Thoracic aorta (tissue), 2 donors: Measurements from ENCODE around the gene VSIG10L2. TPM values are rescaled to one million over a fixed set of nuclear protein-coding genes. Genes with fewer than 3 reads are reported as not detected.

Source experiments
- ATAC-seq: fragments of 150-250 bp; one replicate; pipeline ENCODE4 v1.8.0; 2017; ENCODE audit warnings: low read depth; ENCODE audit not compliant: insufficient number of reproducible peaks, low FRiP score
- DNase-seq: peaks from one replicate; pipeline ENCODE4 v3.0.0-alpha.2; 2020; ENCODE audit warnings: low spot score
- H3K27ac ChIP-seq, 2 donors: fragments of 200-600 bp; sonication (generic); 1 replicate in 1 of 2; 2 replicates in 1 of 2; pipeline ENCODE4 v1.5.1; 2016; ENCODE audit warnings: mild to moderate bottlenecking in 2 of 2, moderate library complexity in 2 of 2
- H3K27me3 ChIP-seq: fragments of 200-600 bp; sonication (generic); replicated peaks from 2 replicates; pipeline ENCODE4 v1.6.0; 2016; ENCODE audit warnings: mild to moderate bottlenecking; ENCODE audit not compliant: insufficient read depth
- H3K36me3 ChIP-seq: fragments of 200-600 bp; sonication (generic); one replicate; pipeline ENCODE4 v1.5.1; 2016
- H3K4me1 ChIP-seq, 2 donors: fragments of 200-600 bp; sonication (generic); 1 replicate in 1 of 2; 2 replicates in 1 of 2; pipeline versions ENCODE4 v1.5.1 to v1.6.0; 2016; ENCODE audit warnings: low read depth in 2 of 2, mild to moderate bottlenecking in 1 of 2; ENCODE audit not compliant: control insufficient read depth in 1 of 2
- H3K4me3 ChIP-seq: fragments of 200-600 bp; sonication (generic); 2 replicates; pipeline ENCODE4 v1.5.1; 2016; ENCODE audit warnings: mild to moderate bottlenecking
- H3K9me3 ChIP-seq: fragments of 200-600 bp; sonication (generic); 2 replicates; pipeline ENCODE4 v1.5.1; 2016
- total RNA-seq, 2 donors: library from RNA; depleted of rRNA; stranded (reverse); fragments of >200 nt; gene quantifications; one replicate each; pipeline versions ENCODE4 v1.1.0 to v1.2.3, GENCODE V29; 2016
- TF ChIP-seq, protein P1 (sequence below): fragments of 200-600 bp; sonication (generic); IDR thresholded peaks from one replicate; pipeline ENCODE4 v1.5.1; 2019; ENCODE audit warnings: antibody characterized with exemption

The VSIG10L2 gene
- total RNA-seq, 2 donors from 2014 or later, result not detected

DNA sequence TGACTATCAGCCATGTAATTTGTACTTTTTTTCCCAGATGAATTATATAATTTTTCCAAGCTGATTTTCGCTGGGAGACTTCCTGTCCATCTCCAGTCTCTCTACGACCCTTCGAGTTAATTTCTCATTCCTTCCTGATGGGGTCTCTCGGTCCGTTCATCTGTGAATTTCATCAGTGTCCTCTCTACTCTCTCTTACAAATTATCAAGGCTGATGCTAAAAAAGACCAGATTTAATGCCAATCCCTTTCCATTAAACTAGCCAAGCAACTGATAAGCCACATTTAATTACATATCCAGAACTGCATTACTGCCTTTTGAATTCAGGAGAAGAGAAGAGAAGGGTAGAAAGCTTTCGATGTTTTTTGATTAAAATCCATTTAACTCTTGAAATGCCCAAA, 25.8 kb downstream of the VSIG10L2 start:
- Histone ChIP-seq H3K27ac (no peak overlapping the region), H3K27me3 (no peaks in the 10 kb centered on the region), H3K9me3 (no peaks in the 10 kb centered on the region), H3K4me3 (no peak overlapping the region), H3K36me3 (no peaks in the 10 kb centered on the region), H3K4me1 (no peaks in the 10 kb centered on the region)
- ATAC-seq (no peak), DNase-seq (no peak)
- TF ChIP-seq, protein P1, sequence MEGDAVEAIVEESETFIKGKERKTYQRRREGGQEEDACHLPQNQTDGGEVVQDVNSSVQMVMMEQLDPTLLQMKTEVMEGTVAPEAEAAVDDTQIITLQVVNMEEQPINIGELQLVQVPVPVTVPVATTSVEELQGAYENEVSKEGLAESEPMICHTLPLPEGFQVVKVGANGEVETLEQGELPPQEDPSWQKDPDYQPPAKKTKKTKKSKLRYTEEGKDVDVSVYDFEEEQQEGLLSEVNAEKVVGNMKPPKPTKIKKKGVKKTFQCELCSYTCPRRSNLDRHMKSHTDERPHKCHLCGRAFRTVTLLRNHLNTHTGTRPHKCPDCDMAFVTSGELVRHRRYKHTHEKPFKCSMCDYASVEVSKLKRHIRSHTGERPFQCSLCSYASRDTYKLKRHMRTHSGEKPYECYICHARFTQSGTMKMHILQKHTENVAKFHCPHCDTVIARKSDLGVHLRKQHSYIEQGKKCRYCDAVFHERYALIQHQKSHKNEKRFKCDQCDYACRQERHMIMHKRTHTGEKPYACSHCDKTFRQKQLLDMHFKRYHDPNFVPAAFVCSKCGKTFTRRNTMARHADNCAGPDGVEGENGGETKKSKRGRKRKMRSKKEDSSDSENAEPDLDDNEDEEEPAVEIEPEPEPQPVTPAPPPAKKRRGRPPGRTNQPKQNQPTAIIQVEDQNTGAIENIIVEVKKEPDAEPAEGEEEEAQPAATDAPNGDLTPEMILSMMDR, result no peak

DNA sequence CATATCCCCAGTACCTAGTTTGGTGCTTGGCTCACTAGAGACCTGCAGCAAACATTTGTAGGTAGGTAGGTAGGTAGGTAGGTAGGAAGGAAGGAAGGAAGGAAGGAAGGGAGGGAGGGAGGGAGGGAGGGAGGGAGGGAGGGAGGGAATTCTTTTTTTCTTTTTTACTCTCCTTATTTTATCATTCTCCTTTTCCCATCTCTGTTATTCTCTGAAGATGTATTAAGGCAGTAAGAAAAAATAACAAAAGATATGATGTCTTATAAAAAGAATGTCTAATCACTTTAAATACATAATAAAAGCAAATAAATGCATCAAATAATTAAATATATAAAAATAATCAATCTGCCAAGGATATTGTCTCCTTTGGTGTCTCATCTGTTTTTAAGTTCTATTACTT, 28.4 kb downstream of the VSIG10L2 start:
- Histone ChIP-seq H3K4me1 (peaks cover 0 to 13% of the 10 kb centered on the region in 2 donors), H3K27ac (no peak overlapping the region), H3K9me3 (no peaks in the 10 kb centered on the region), H3K4me3 (no peak overlapping the region), H3K27me3 (no peaks in the 10 kb centered on the region), H3K36me3 (no peaks in the 10 kb centered on the region)
- TF ChIP-seq, protein P1, result no peak
- DNase-seq, result no peak
- no peak for ATAC-seq

DNA sequence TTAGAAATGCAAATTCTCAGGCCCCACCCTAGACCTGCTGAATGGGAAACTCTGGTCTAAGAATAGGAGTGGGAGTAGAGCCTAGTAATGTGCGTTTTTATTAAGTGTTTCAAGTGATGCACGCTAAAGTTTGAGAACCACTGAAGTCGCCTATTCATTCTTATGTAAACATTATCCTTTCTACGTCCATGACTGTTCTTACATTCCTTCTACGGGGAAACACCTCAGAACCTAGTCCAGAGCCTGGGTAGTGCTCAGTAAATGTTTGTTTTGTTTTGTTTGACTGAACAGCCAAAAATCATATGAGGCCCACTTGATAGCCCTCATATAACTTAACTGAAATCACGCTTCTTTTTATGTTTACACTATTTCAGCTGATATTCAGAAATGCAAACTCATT, 29.8 kb downstream of the VSIG10L2 start:
- TF ChIP-seq, protein P1, result no peak
- H3K4me3 ChIP-seq, result no peak overlapping the region
- DNase-seq (no peak), ATAC-seq (no peak)
- peaks cover 0 to 17% of the 10 kb centered on the region in 2 donors for H3K4me1 ChIP-seq
- no peaks in the 10 kb centered on the region for H3K9me3 ChIP-seq
- H3K36me3 ChIP-seq, result no peaks in the 10 kb centered on the region
- no peak overlapping the region for H3K27ac ChIP-seq
- no peaks in the 10 kb centered on the region for H3K27me3 ChIP-seq

DNA sequence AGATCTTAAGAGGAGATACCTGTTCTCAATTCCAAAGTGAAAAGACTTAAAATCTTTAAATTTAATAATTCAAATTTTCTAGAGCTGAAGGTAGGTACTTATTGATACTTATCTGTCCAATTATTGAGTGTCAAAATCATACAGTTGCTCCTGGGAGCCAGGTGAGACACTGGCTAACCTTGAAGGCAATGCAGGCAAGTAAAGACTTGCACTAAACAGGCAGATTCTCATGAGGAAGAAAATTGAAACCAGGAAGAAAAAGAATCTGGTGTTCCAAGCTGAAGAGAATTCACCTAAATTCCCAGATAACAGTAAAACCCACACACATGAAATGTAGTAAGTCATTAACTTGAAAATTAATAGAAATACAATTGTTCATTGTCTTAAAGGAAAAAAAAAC, 30.3 kb downstream of the VSIG10L2 start:
- Histone ChIP-seq H3K27ac (no peak overlapping the region), H3K4me3 (no peak overlapping the region), H3K27me3 (no peaks in the 10 kb centered on the region), H3K4me1 (peaks cover 0 to 17% of the 10 kb centered on the region in 2 donors), H3K36me3 (no peaks in the 10 kb centered on the region), H3K9me3 (no peaks in the 10 kb centered on the region)
- ATAC-seq, result no peak
- DNase-seq, result no peak
- TF ChIP-seq, protein P1, result no peak

DNA sequence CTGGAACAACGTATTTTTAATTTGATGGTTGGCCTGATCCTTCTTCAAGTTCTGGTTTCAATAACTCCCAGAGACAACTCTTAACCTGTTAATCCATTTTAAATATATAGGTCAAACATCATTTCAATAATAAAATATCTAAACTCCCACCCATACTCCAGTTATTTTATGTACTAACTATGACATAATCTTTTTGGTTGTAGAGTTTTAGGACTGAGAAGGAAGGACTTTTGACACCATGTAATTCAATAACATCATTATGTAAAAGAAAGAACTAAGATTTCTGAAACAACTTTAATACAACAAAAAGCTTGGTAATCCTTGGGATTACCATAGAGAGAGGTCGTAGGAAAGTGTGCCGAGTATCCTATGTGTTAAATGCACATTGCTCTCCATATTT, 31.5 kb downstream of the VSIG10L2 start:
- no peak overlapping the region for H3K27ac ChIP-seq
- no peaks in the 10 kb centered on the region for H3K36me3 ChIP-seq
- H3K27me3 ChIP-seq, result no peaks in the 10 kb centered on the region
- H3K9me3 ChIP-seq, result no peaks in the 10 kb centered on the region
- ATAC-seq (no peak), DNase-seq (no peak)
- H3K4me1 ChIP-seq, result peaks cover 0 to 17% of the 10 kb centered on the region in 2 donors
- no peak overlapping the region for H3K4me3 ChIP-seq
- TF ChIP-seq, protein P1, result no peak
